Gastroesophageal sphincter (tissue), 4 donors: ENCODE results near the gene ZBTB20. TPM values are rescaled to one million over a fixed set of nuclear protein-coding genes. Genes with fewer than 3 reads are reported as not detected.
"Not testable (repeated sequence)": the region's sequence is repeated elsewhere in the genome, so short reads cannot be mapped to it uniquely, and the experiment has no call there.

Experiments
- ATAC-seq: fragments of 150-250 bp; one replicate; pipeline ENCODE4 v1.9.1; 2016; ENCODE audit warnings: mild to moderate bottlenecking, moderate library complexity
- H3K27ac ChIP-seq, 4 donors: fragments of 200-600 bp; sonication (generic) in 3 of 4; 1 replicate in 3 of 4; 2 replicates in 1 of 4; pipeline ENCODE4 v1.5.1; 2016 to 2019
- H3K27me3 ChIP-seq: fragments of 200-600 bp; sonication (generic); one replicate; pipeline ENCODE4 v1.5.1; 2019
- H3K36me3 ChIP-seq, 2 donors: fragments of 200-600 bp; sonication (generic); one replicate each; pipeline ENCODE4 v1.5.1; 2019; ENCODE audit warnings: control low read depth in 1 of 2
- H3K4me1 ChIP-seq, 3 donors: fragments of 200-600 bp; sonication (generic); 1 replicate in 2 of 3; 2 replicates in 1 of 3; pipeline ENCODE4 v1.5.1; 2016 to 2019; ENCODE audit warnings: control low read depth in 2 of 3
- H3K4me3 ChIP-seq, 2 donors: fragments of 200-600 bp; sonication (generic); one replicate each; pipeline ENCODE4 v1.5.1; 2019; ENCODE audit warnings: mild to moderate bottlenecking in 1 of 2, moderate library complexity in 1 of 2
- H3K9me3 ChIP-seq, 3 donors: fragments of 200-600 bp; sonication (generic); one replicate each; pipeline ENCODE4 v1.5.1; 2017 to 2019; ENCODE audit warnings: control low read depth in 2 of 3
- EP300 ChIP-seq: sonication (generic); formaldehyde crosslinking; IDR thresholded peaks from one replicate; pipeline ENCODE4 v1.6.1; 2017; ENCODE audit warnings: antibody characterized with exemption, mild to moderate bottlenecking
- POLR2A ChIP-seq, 2 donors: fragments of 450-650 bp; IDR thresholded peaks; one replicate each; pipeline ENCODE4 v1.6.1; 2017; ENCODE audit warnings: antibody characterized with exemption in 2 of 2, mild to moderate bottlenecking in 2 of 2, moderate library complexity in 1 of 2
- POLR2AphosphoS5 ChIP-seq: sonication (generic); formaldehyde crosslinking; IDR thresholded peaks from one replicate; pipeline ENCODE4 v1.6.1; 2017; ENCODE audit warnings: antibody characterized with exemption
- WGBS, 2 donors: methylation state at CpG; one replicate each; pipeline ENCODE4 v1.1.5; 2018; ENCODE audit warnings: low coverage in 1 of 2; 5-methylcytosine and 5-hydroxymethylcytosine counted together
- total RNA-seq, 4 donors: library from RNA; depleted of rRNA; stranded (reverse); fragments of >200 nt; gene quantifications; one replicate each; pipeline ENCODE4 v1.1.0, GENCODE V29; 2016
- TF ChIP-seq, protein P1 (sequence below), 4 experiments: fragments of 200-600 bp in 2 of 4; fragments of 450-650 bp in 2 of 4; sonication (generic) in 1 of 4; IDR thresholded peaks; one replicate each; pipeline ENCODE4 v1.5.1; 2017 to 2019; ENCODE audit warnings: antibody characterized with exemption in 4 of 4, mild to moderate bottlenecking in 2 of 4, moderate library complexity in 2 of 4

Gene ZBTB20
- total RNA-seq, 4 donors from 2014 or later = 53.1 to 113 (median 98.4) TPM

DNA sequence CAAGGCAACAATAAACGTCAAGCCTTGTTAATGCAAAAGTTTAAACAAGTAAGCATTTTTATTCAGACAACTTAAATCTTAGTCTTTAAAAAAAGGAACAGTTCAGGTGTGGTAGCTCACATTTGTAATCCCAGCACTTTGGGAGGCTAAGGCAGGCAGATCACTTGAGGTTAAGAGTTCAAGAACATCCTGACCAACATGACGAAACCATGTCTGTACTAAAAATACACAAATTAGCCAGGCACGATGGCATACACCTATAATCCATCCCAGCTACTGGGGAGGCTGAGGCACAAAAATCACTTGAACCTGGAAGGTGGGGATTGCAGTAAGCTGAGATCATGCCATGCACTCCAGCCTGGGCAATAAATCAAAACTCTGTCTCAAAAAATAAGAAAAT lies 19.9 kb downstream of the ZBTB20 start:
- no peak for ATAC-seq
- no peak overlapping the region for H3K27ac ChIP-seq
- H3K36me3 ChIP-seq = no peaks in the 10 kb centered on the region
- no peaks in the 10 kb centered on the region for H3K27me3 ChIP-seq
- no peaks in the 10 kb centered on the region for H3K9me3 ChIP-seq
- H3K4me3 ChIP-seq = no peak overlapping the region
- H3K4me1 ChIP-seq = peaks cover 0 to 5% (median 0%) of the 10 kb centered on the region in 3 donors
- 67 to 88% methylated on average over 2 to 3 of the region's 3 CpGs for WGBS, 2 donors
- TF ChIP-seq, protein P1, sequence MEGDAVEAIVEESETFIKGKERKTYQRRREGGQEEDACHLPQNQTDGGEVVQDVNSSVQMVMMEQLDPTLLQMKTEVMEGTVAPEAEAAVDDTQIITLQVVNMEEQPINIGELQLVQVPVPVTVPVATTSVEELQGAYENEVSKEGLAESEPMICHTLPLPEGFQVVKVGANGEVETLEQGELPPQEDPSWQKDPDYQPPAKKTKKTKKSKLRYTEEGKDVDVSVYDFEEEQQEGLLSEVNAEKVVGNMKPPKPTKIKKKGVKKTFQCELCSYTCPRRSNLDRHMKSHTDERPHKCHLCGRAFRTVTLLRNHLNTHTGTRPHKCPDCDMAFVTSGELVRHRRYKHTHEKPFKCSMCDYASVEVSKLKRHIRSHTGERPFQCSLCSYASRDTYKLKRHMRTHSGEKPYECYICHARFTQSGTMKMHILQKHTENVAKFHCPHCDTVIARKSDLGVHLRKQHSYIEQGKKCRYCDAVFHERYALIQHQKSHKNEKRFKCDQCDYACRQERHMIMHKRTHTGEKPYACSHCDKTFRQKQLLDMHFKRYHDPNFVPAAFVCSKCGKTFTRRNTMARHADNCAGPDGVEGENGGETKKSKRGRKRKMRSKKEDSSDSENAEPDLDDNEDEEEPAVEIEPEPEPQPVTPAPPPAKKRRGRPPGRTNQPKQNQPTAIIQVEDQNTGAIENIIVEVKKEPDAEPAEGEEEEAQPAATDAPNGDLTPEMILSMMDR (IDR thresholded peaks at IDR 0.05) = no peak
- no peak for TF ChIP-seq POLR2AphosphoS5
- no peak for TF ChIP-seq POLR2A (IDR thresholded peaks at IDR 0.05)
- TF ChIP-seq EP300 = no peak

GRCh38 chr3:115120597-115120996 lies 26.5 kb downstream of the ZBTB20 start:
- TF ChIP-seq POLR2AphosphoS5 (no peak), EP300 (no peak), POLR2A (IDR thresholded peaks at IDR 0.05) (no peak)
- TF ChIP-seq, protein P1 (IDR thresholded peaks at IDR 0.05) = no peak
- no peaks in the 10 kb centered on the region for H3K9me3 ChIP-seq
- ATAC-seq = no peak
- H3K4me3 ChIP-seq = no peak overlapping the region
- 90% methylated on average over 1 of the region's 1 CpG; no CpG with 5 or more reads in 1 of the 2 donors for WGBS, 2 donors
- H3K36me3 ChIP-seq = no peaks in the 10 kb centered on the region
- peaks cover 0 to 5% (median 0%) of the 10 kb centered on the region in 3 donors for H3K4me1 ChIP-seq
- H3K27me3 ChIP-seq = no peaks in the 10 kb centered on the region
- no peak overlapping the region for H3K27ac ChIP-seq

- no peaks in the 10 kb centered on the region for H3K27me3 ChIP-seq
- no peak for TF ChIP-seq EP300
- TF ChIP-seq, protein P1 (IDR thresholded peaks at IDR 0.05) = no peak
- TF ChIP-seq POLR2AphosphoS5 = no peak
- TF ChIP-seq POLR2A (IDR thresholded peaks at IDR 0.05) = no peak
- H3K4me3 ChIP-seq = no peak overlapping the region
- WGBS, 2 donors = 100% methylated on average over 1 of the region's 1 CpG; no CpG with 5 or more reads in 1 of the 2 donors
- H3K4me1 ChIP-seq = peaks cover 0 to 4% (median 0%) of the 10 kb centered on the region in 3 donors
- H3K27ac ChIP-seq = no peak overlapping the region
- no peak for ATAC-seq
- no peaks in the 10 kb centered on the region for H3K9me3 ChIP-seq
- H3K36me3 ChIP-seq = peaks cover 0 to 12% of the 10 kb centered on the region in 2 donors
These were observed 33.7 kb downstream of the ZBTB20 start for GRCh38 chr3:115113367-115113766.

- H3K27me3 ChIP-seq = no peaks in the 10 kb centered on the region
- no peaks in the 10 kb centered on the region for H3K9me3 ChIP-seq
- H3K4me3 ChIP-seq = no peak overlapping the region
- no peak overlapping the region for H3K27ac ChIP-seq
- TF ChIP-seq, protein P1 (IDR thresholded peaks at IDR 0.05) = no peak
- TF ChIP-seq POLR2AphosphoS5 (no peak), EP300 (no peak), POLR2A (IDR thresholded peaks at IDR 0.05) (no peak)
- peaks cover 0 to 4% (median 0%) of the 10 kb centered on the region in 3 donors for H3K4me1 ChIP-seq
- H3K36me3 ChIP-seq = peaks cover 0 to 27% of the 10 kb centered on the region in 2 donors
- ATAC-seq = no peak
- WGBS, 2 donors = 91% methylated on average over 1 of the region's 1 CpG
These were observed 35.5 kb downstream of the ZBTB20 start for GRCh38 chr3:115111632-115112031.

DNA sequence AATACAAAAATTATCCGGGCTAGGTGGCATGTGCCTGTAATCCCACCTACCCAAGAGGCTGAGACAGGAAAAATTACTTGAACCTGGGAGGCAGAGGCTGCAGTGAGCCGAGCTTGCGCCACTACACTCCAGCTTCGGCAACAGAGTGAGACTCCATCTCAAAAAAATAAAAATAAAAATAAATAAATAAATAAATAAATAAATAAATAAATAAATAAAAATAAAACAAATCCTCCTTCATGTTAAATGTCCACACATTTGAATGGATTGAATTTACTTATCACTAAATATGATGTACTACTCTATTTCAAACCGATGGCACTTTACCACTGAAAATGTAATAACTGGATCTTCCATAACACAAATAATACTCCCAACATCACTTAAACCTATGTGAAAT lies 36.3 kb downstream of the ZBTB20 start:
- Histone ChIP-seq H3K4me1 (peaks cover 0 to 4% (median 0%) of the 10 kb centered on the region in 3 donors), H3K27me3 (no peaks in the 10 kb centered on the region), H3K9me3 (no peaks in the 10 kb centered on the region), H3K36me3 (peaks cover 0 to 27% of the 10 kb centered on the region in 2 donors), H3K27ac (no peak overlapping the region), H3K4me3 (no peak overlapping the region)
- no peak for ATAC-seq
- WGBS, 2 donors = 94 to 96% methylated on average over 2 to 5 of the region's 5 CpGs
- TF ChIP-seq, protein P1 (IDR thresholded peaks at IDR 0.05) = no peak
- TF ChIP-seq POLR2AphosphoS5 = no peak
- no peak for TF ChIP-seq POLR2A (IDR thresholded peaks at IDR 0.05)
- TF ChIP-seq EP300 = no peak

DNA sequence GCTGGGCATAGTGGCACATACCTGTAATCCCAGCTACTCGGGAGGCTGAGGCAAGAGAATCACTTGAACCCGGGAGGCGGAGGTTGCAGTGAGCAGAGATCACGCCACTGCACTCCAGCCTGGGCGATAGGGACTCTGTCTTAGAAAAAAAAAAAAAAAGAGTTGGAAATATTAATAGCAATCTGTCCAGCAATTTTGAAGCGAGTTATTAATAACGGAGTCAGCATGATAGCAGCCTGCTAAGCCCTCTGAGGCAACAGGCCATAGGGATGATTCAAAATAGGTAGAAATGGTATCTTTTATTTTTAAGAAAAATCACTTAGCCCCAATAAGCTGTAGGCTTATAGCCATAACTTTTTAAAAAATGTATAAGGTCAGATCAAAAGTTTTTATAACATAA lies 37.0 kb downstream of the ZBTB20 start:
- not testable (repeated sequence) for H3K27ac ChIP-seq, H3K4me3 ChIP-seq, ATAC-seq, H3K27me3 ChIP-seq, H3K4me1 ChIP-seq, H3K9me3 ChIP-seq
- 94% methylated on average over 7 of the region's 7 CpGs; no CpG with 5 or more reads in 1 of the 2 donors for WGBS, 2 donors
- peaks cover 0 to 27% of the 10 kb centered on the region in 2 donors for H3K36me3 ChIP-seq
